NCI-H2029 treated with DMSO at 0.1 percent for 48 hours (cell line): ENCODE data around the gene TACR1.
A peak's percentile ranks its signal among the peaks of the same experiment; 100 is the strongest.
"Not testable (repeated sequence)": the region's sequence is repeated elsewhere in the genome, so short reads cannot be mapped to it uniquely, and the experiment has no call there.

ENCODE experiments used
- DNase-seq: peaks from one replicate; lab custom pipeline; 2025; lab: John Stamatoyannopoulos, UW

TACR1 gene

GRCh38 chr2:75088791-75089190, 110.5 kb downstream of the TACR1 start:
- DNase-seq, result no peak

GRCh38 chr2:75087736-75088135, 111.6 kb downstream of the TACR1 start:
- no peak for DNase-seq

- DNase-seq, result no peak
These were observed 119.7 kb downstream of the TACR1 start for GRCh38 chr2:75079575-75079974.

- DNase-seq, result no peak
These were observed 121.4 kb downstream of the TACR1 start for GRCh38 chr2:75077909-75078308.

GRCh38 chr2:75076088-75076487, 123.2 kb downstream of the TACR1 start:
- peak; percentile 17 for DNase-seq

GRCh38 chr2:75074708-75075107, 124.6 kb downstream of the TACR1 start:
- DNase-seq, result no peak

- no peak for DNase-seq
These were observed 125.1 kb downstream of the TACR1 start for GRCh38 chr2:75074228-75074627.

GRCh38 chr2:75071766-75072165, 127.6 kb downstream of the TACR1 start:
- DNase-seq, result no peak

- no peak for DNase-seq
These were observed 130.8 kb downstream of the TACR1 start for GRCh38 chr2:75068546-75068945.

GRCh38 chr2:75067506-75067905, 131.8 kb downstream of the TACR1 start:
- DNase-seq, result no peak

- DNase-seq, result no peak
These were observed 133.0 kb downstream of the TACR1 start for GRCh38 chr2:75066121-75066902.

- DNase-seq, result no peak
These were observed 133.8 kb downstream of the TACR1 start for GRCh38 chr2:75065402-75066008.

GRCh38 chr2:75064691-75065396, 134.5 kb downstream of the TACR1 start:
- peak; percentile 8 for DNase-seq

- DNase-seq, result no peak
These were observed 135.4 kb downstream of the TACR1 start for GRCh38 chr2:75063906-75064305.

GRCh38 chr2:75058427-75058826, 140.9 kb downstream of the TACR1 start:
- no peak for DNase-seq

GRCh38 chr2:75057150-75057549, 142.2 kb downstream of the TACR1 start:
- DNase-seq, result not testable (repeated sequence)

GRCh38 chr2:75055820-75056675, 143.3 kb downstream of the TACR1 start:
- no peak for DNase-seq

GRCh38 chr2:75055142-75055819, 144.0 kb downstream of the TACR1 start:
- DNase-seq, result no peak

GRCh38 chr2:75054296-75054695, 145.0 kb downstream of the TACR1 start:
- DNase-seq, result no peak

- peak; percentile 54 for DNase-seq
These were observed 145.7 kb downstream of the TACR1 start for GRCh38 chr2:75053484-75054112.
